AG09319 (cell line): ENCODE measurements around the gene BTD.
A peak's percentile ranks its signal among the peaks of the same experiment; 100 is the strongest.

Experiments used
- DNase-seq: peaks from one replicate; pipeline ENCODE4 v3.0.0-alpha.2; 2010; ENCODE audit warnings: low read depth; ENCODE audit errors: extremely low read depth
- TF ChIP-seq, protein P1 (sequence below): IDR thresholded peaks from 2 replicates; pipeline ENCODE4 v1.5.1; 2011; ENCODE audit warnings: low read depth, mild to moderate bottlenecking, inconsistent platforms, low read length, moderate library complexity

Gene BTD

DNA sequence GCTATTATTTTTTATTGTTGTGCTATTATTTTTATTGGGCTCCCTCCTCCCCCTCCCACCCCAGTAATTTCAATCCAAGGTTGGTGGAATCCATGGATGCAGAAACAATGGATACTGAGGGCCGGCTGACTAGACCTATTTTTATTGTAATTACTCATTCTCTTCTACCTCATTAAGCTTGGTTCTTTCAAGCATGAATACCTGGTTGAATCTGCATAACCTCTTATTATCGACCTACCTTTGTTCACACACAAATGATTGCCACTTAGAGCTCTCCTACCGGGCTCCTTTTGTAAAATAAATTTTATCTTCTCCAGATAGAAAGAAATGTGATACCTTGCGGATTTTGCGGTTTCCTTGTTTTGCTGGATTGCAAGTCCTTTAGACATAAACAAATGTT lies 31.6 kb downstream of the BTD start:
- TF ChIP-seq, protein P1, sequence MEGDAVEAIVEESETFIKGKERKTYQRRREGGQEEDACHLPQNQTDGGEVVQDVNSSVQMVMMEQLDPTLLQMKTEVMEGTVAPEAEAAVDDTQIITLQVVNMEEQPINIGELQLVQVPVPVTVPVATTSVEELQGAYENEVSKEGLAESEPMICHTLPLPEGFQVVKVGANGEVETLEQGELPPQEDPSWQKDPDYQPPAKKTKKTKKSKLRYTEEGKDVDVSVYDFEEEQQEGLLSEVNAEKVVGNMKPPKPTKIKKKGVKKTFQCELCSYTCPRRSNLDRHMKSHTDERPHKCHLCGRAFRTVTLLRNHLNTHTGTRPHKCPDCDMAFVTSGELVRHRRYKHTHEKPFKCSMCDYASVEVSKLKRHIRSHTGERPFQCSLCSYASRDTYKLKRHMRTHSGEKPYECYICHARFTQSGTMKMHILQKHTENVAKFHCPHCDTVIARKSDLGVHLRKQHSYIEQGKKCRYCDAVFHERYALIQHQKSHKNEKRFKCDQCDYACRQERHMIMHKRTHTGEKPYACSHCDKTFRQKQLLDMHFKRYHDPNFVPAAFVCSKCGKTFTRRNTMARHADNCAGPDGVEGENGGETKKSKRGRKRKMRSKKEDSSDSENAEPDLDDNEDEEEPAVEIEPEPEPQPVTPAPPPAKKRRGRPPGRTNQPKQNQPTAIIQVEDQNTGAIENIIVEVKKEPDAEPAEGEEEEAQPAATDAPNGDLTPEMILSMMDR, result no peak
- no peak for DNase-seq

DNA sequence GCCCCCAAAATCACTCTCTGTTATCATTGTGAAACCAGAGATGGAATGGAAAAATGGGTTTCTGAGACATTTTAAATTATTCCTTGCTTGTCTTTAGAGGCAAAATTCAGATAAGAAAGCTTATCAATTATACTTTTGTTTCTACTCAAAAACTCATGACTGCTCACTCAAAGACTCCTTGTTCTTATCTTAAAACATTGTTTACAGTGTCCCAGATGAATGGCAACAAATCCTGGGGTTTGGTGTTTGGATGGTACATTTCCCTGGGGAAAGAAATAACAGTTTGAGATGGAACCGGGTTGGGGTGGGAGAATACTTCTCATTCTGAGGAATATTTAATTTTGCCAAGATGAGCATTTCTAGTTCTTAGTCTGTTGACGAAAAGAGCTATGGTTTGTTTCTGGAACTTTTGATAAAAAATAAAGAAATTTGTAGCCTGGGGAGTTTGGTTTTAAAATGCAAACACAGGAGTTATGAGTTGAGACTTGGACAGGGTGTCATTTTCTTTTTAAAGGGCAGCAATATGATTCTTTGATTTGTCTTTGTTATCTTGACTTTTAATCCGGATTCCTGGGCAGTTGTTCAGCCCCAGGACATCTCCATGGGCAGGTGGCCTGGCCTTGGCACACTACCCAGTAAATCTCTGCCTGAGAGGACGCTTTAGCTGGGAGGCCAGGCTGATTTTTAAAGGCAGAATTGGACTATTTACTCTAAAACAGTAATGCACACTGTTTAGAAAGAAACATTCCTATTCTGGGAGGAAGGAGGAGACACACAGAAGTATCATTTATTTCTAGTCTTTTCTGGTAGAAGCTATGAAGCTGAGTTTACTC lies 32.4 kb downstream of the BTD start:
- TF ChIP-seq, protein P1, result no peak
- DNase-seq, result no peak

DNA sequence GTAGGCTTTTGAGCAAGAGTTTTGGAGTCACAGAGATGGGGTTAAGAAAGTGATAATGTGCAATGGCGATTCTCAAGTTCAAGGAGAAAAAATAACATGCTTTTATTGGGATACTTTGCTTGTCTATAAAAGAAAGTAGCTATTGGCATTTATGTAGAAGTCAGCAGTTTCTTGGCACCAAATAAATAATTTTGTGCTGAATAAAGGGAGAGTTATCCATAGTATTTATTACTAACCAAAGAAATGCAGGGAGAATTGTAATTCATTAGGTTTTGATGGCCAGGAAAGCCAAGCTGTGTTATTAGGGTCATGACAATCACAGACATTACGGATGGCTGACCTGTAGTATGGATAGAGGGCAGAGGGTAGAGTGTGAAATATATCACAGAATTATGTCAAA lies 33.1 kb downstream of the BTD start:
- TF ChIP-seq, protein P1, result no peak
- DNase-seq, result no peak

DNA sequence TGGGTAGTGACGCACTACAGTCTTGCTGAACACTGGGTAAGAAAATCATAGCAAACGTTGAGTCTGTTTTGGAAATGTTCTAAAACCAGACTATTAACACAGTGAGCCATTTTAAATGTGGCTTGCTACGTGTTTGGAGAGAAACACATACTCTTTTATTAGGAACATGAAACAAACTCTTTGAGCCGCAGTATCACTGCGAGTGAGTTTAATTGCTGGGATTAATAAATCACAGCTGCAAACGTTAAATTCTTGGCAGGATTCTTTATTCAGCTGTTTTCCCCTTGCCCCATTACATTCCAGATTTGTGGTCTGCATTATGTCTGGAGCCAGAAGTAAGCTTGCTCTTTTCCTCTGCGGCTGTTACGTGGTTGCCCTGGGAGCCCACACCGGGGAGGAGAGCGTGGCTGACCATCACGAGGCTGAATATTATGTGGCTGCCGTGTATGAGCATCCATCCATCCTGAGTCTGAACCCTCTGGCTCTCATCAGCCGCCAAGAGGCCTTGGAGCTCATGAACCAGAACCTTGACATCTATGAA lies 33.6 kb downstream of the BTD start:
- no peak for DNase-seq
- TF ChIP-seq, protein P1, result no peak

DNA sequence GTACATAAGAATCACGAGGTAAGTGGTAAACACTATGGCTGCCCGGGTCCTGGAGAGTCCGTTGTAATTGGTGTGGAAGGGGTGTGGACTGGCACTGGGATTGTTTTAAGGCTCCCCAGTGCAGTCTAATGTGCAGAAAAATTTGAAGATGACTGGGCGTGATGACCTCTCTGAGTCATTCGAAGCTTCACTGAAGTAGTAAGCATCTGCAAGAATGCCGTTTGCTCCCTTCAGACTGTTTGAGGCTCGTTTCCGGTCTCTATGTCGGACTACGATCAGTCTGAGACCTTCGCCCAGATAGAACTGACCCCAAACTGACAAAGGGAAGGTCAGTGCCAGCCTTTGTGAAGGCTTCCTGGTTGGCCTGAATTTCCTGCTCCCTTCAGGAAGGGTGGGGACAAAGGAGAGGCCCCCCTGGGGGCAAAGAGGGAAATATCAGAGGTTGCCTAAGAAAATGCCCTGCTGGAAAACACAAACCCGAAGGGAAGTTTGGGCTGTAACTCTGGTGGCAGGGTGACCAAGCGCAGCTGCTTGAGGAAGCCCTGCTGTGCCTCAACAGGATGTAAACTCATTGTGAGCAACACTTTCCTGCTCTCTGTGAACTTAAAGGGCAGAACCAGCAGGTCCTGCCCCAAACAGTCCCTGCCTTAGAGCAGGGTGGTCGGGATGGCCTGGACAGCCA lies 34.6 kb downstream of the BTD start:
- DNase-seq, result peak; percentile 72
- TF ChIP-seq, protein P1, result no peak

DNA sequence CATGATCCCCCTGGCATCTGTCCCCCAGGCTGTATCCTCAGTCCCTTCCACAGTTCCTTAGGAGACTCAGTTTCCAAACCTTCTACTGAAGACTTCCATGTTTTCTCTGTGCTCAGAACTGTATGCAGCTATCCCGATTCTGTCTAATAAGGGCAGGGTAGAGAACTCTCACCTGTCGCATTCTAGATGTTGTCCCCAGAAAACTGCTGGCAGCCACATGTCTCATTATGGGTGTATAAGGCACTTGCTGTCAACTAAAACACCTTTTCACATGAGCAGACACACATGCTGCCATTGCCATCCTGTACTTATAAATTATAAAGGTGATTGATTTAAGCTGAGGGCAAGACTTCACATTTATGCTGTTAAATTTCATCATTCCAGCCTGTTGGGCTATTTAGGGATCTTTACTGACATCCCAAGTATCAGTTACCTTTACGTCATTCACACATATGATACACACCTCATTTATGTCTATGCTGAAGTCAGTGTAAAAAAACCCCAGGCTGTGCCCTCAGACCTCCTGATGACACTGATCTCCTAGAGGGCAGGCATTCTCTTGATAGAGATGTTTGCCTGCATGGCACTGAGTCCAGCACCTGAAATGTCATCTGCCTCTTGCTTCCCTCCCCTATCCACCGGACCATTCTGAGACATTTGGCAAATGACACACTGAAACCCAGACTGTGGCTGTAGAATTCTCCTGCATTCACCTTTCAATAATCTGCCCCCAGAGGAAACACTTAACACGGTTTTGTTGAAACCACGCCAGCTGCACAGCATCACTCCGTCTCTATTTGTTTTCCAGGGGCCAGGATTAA lies 35.8 kb downstream of the BTD start:
- no peak for DNase-seq
- TF ChIP-seq, protein P1, result no peak
